Activated naive CD8-positive, alpha-beta T cell treated with anti-CD3 and anti-CD28 coated beads for 36 hours (primary cell): ENCODE data around the gene SPOCK2. TPM values are rescaled to one million over a fixed set of nuclear protein-coding genes. Genes with fewer than 3 reads are reported as not detected.
"Not testable (repeated sequence)": the region's sequence is repeated elsewhere in the genome, so short reads cannot be mapped to it uniquely, and the experiment has no call there.

ENCODE experiments used
- DNase-seq: peaks from one replicate; pipeline ENCODE4 v3.0.0; 2021
- H3K27ac Mint-ChIP-seq: one replicate; pipeline ENCODE4 v1.8.0; 2022; ENCODE audit warnings: mild to moderate bottlenecking, moderate library complexity, mixed read lengths
- H3K27me3 Mint-ChIP-seq: one replicate; pipeline ENCODE4 v1.8.0; 2022; ENCODE audit warnings: mild to moderate bottlenecking, mixed read lengths
- H3K36me3 Mint-ChIP-seq: one replicate; pipeline ENCODE4 v1.8.0; 2021; ENCODE audit warnings: mild to moderate bottlenecking, mixed read lengths
- H3K4me1 Mint-ChIP-seq: one replicate; pipeline ENCODE4 v1.8.0; 2021; ENCODE audit warnings: mixed read lengths
- H3K4me3 Mint-ChIP-seq: one replicate; pipeline ENCODE4 v1.8.0; 2022; ENCODE audit warnings: mild to moderate bottlenecking, moderate library complexity, mixed read lengths
- H3K9me3 Mint-ChIP-seq: one replicate; pipeline ENCODE4 v1.8.0; 2022; ENCODE audit warnings: mixed read lengths
- total RNA-seq, 2 experiments: library from RNA; stranded (reverse); gene quantifications; one replicate each; pipeline ENCODE4 v1.2.3, GENCODE V29; 2021

SPOCK2 gene
- total RNA-seq, 2 experiments from 2014 or later, result 136 to 142 TPM

- no peak overlapping the region for H3K4me3 Mint-ChIP-seq
- peak overlapping the region; percentile 47 for H3K27ac Mint-ChIP-seq
- peaks cover 17% of the 10 kb centered on the region for H3K4me1 Mint-ChIP-seq
- H3K36me3 Mint-ChIP-seq, result no peaks in the 10 kb centered on the region
- peak; percentile 81 for DNase-seq
- no peaks in the 10 kb centered on the region for H3K27me3 Mint-ChIP-seq
- peaks cover 4% of the 10 kb centered on the region for H3K9me3 Mint-ChIP-seq
Measured at GRCh38 chr10:72048450-72049124, 39.8 kb downstream of the SPOCK2 start.

- H3K9me3 Mint-ChIP-seq, result peaks cover 4% of the 10 kb centered on the region
- H3K4me1 Mint-ChIP-seq, result peaks cover 15% of the 10 kb centered on the region
- no peaks in the 10 kb centered on the region for H3K36me3 Mint-ChIP-seq
- H3K4me3 Mint-ChIP-seq, result no peak overlapping the region
- no peak overlapping the region for H3K27ac Mint-ChIP-seq
- H3K27me3 Mint-ChIP-seq, result no peaks in the 10 kb centered on the region
- no peak for DNase-seq
Measured at GRCh38 chr10:72045586-72045985, 42.8 kb downstream of the SPOCK2 start.

GRCh38 chr10:72044417-72045041, 43.8 kb downstream of the SPOCK2 start:
- no peaks in the 10 kb centered on the region for H3K27me3 Mint-ChIP-seq
- H3K27ac Mint-ChIP-seq, result no peak overlapping the region
- H3K36me3 Mint-ChIP-seq, result no peaks in the 10 kb centered on the region
- H3K4me3 Mint-ChIP-seq, result no peak overlapping the region
- peaks cover 3% of the 10 kb centered on the region for H3K9me3 Mint-ChIP-seq
- H3K4me1 Mint-ChIP-seq, result peaks cover 6% of the 10 kb centered on the region
- DNase-seq, result no peak

GRCh38 chr10:72043016-72043834, 45.1 kb downstream of the SPOCK2 start:
- peaks cover under 1% of the 10 kb centered on the region for H3K4me1 Mint-ChIP-seq
- no peaks in the 10 kb centered on the region for H3K36me3 Mint-ChIP-seq
- no peak for DNase-seq
- H3K27ac Mint-ChIP-seq, result no peak overlapping the region
- H3K9me3 Mint-ChIP-seq, result no peaks in the 10 kb centered on the region
- no peak overlapping the region for H3K4me3 Mint-ChIP-seq
- no peaks in the 10 kb centered on the region for H3K27me3 Mint-ChIP-seq

- DNase-seq, result no peak
- Mint-ChIP-seq H3K4me1 (no peaks in the 10 kb centered on the region), H3K36me3 (no peaks in the 10 kb centered on the region), H3K4me3 (no peak overlapping the region), H3K27ac (no peak overlapping the region), H3K27me3 (no peaks in the 10 kb centered on the region), H3K9me3 (no peaks in the 10 kb centered on the region)
Measured at GRCh38 chr10:72041491-72041890, 46.9 kb downstream of the SPOCK2 start.

- no peak overlapping the region for H3K27ac Mint-ChIP-seq
- no peaks in the 10 kb centered on the region for H3K4me1 Mint-ChIP-seq
- H3K27me3 Mint-ChIP-seq, result no peaks in the 10 kb centered on the region
- no peaks in the 10 kb centered on the region for H3K36me3 Mint-ChIP-seq
- H3K4me3 Mint-ChIP-seq, result no peak overlapping the region
- H3K9me3 Mint-ChIP-seq, result no peaks in the 10 kb centered on the region
- DNase-seq, result no peak
Measured at GRCh38 chr10:72039377-72039776, 49.0 kb downstream of the SPOCK2 start.

- no peaks in the 10 kb centered on the region for H3K27me3 Mint-ChIP-seq
- H3K27ac Mint-ChIP-seq, result no peak overlapping the region
- no peak for DNase-seq
- H3K9me3 Mint-ChIP-seq, result no peaks in the 10 kb centered on the region
- no peaks in the 10 kb centered on the region for H3K4me1 Mint-ChIP-seq
- H3K4me3 Mint-ChIP-seq, result no peak overlapping the region
- no peaks in the 10 kb centered on the region for H3K36me3 Mint-ChIP-seq
Measured at GRCh38 chr10:72038458-72039001, 49.8 kb downstream of the SPOCK2 start.

- H3K36me3 Mint-ChIP-seq, result no peaks in the 10 kb centered on the region
- no peak for DNase-seq
- no peaks in the 10 kb centered on the region for H3K4me1 Mint-ChIP-seq
- H3K9me3 Mint-ChIP-seq, result no peaks in the 10 kb centered on the region
- no peaks in the 10 kb centered on the region for H3K27me3 Mint-ChIP-seq
- no peak overlapping the region for H3K27ac Mint-ChIP-seq
- no peak overlapping the region for H3K4me3 Mint-ChIP-seq
Measured at GRCh38 chr10:72037811-72038210, 50.5 kb downstream of the SPOCK2 start.

GRCh38 chr10:72037266-72037665, 51.1 kb downstream of the SPOCK2 start:
- H3K36me3 Mint-ChIP-seq, result no peaks in the 10 kb centered on the region
- H3K27ac Mint-ChIP-seq, result no peak overlapping the region
- no peaks in the 10 kb centered on the region for H3K4me1 Mint-ChIP-seq
- no peaks in the 10 kb centered on the region for H3K9me3 Mint-ChIP-seq
- H3K27me3 Mint-ChIP-seq, result no peaks in the 10 kb centered on the region
- H3K4me3 Mint-ChIP-seq, result no peak overlapping the region
- no peak for DNase-seq

- no peaks in the 10 kb centered on the region for H3K27me3 Mint-ChIP-seq
- no peaks in the 10 kb centered on the region for H3K9me3 Mint-ChIP-seq
- no peak overlapping the region for H3K4me3 Mint-ChIP-seq
- no peak overlapping the region for H3K27ac Mint-ChIP-seq
- DNase-seq, result no peak
- no peaks in the 10 kb centered on the region for H3K4me1 Mint-ChIP-seq
- H3K36me3 Mint-ChIP-seq, result no peaks in the 10 kb centered on the region
Measured at GRCh38 chr10:72035252-72035887, 53.0 kb downstream of the SPOCK2 start.

GRCh38 chr10:72034761-72035160, 53.6 kb downstream of the SPOCK2 start:
- H3K27me3 Mint-ChIP-seq, result no peaks in the 10 kb centered on the region
- no peak for DNase-seq
- no peak overlapping the region for H3K4me3 Mint-ChIP-seq
- H3K9me3 Mint-ChIP-seq, result no peaks in the 10 kb centered on the region
- no peak overlapping the region for H3K27ac Mint-ChIP-seq
- H3K4me1 Mint-ChIP-seq, result no peaks in the 10 kb centered on the region
- H3K36me3 Mint-ChIP-seq, result no peaks in the 10 kb centered on the region

GRCh38 chr10:72034040-72034499, 54.3 kb downstream of the SPOCK2 start:
- no peaks in the 10 kb centered on the region for H3K9me3 Mint-ChIP-seq
- DNase-seq, result no peak
- H3K36me3 Mint-ChIP-seq, result no peaks in the 10 kb centered on the region
- H3K27ac Mint-ChIP-seq, result no peak overlapping the region
- H3K4me1 Mint-ChIP-seq, result no peaks in the 10 kb centered on the region
- H3K27me3 Mint-ChIP-seq, result no peaks in the 10 kb centered on the region
- H3K4me3 Mint-ChIP-seq, result no peak overlapping the region

- H3K36me3 Mint-ChIP-seq, H3K4me3 Mint-ChIP-seq, H3K9me3 Mint-ChIP-seq, H3K27me3 Mint-ChIP-seq, H3K4me1 Mint-ChIP-seq, H3K27ac Mint-ChIP-seq, DNase-seq: not testable (repeated sequence)
Measured at GRCh38 chr10:72032409-72033162, 55.8 kb downstream of the SPOCK2 start.

GRCh38 chr10:72031706-72032105, 56.6 kb downstream of the SPOCK2 start:
- H3K27ac Mint-ChIP-seq, result no peak overlapping the region
- H3K36me3 Mint-ChIP-seq, result no peaks in the 10 kb centered on the region
- H3K9me3 Mint-ChIP-seq, result no peaks in the 10 kb centered on the region
- H3K4me3 Mint-ChIP-seq, result no peak overlapping the region
- DNase-seq, result no peak
- no peaks in the 10 kb centered on the region for H3K27me3 Mint-ChIP-seq
- H3K4me1 Mint-ChIP-seq, result peaks cover 3% of the 10 kb centered on the region
